ENCODE measurements around the gene RNH1. TPM values are rescaled to one million over a fixed set of nuclear protein-coding genes. Genes with fewer than 3 reads are reported as not detected.

Gene RNH1
- total RNA-seq, 1 donor from 2014 or later = 151 TPM

DNA sequence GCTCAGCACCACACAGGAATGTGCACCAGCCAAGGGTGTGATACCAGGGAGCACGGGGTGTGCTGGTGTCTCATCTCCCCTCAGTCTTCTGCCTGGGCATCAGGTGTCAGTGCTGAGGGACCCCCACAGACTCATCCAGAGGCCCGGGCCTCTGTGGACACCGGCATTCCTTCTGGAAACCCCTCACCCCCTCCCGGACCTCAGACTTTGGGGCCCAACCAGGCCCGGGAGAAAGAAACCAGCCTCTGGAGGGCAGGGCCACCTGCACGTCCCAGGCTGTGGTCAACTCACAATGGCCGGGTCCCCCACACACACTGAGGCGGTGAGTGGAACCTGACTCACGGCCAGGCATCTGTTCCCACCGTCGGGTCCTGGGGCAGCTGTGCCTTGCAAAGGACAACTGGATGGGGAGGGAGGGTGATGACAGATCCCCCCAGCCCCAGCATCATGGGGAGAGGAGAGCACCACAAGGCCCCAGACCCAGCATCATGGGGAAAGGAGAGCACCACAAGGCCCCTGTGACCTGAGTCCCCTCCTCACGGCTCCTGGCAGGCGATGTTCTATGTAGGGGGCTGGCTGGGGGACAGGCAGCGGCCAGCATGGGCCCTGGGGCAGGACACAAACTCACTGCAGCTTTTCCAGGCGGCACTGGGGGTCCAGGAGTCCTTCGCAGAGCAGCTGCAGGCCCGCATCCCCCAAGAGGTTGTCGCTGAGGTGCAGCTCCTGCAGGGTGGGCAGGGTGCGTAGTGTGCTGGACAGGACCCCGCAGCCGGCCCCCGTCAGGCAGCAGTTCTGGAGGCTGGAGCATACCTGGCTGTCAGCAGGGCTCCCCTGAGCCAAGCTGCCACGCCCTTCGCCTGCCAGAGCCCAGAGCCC lies 7.6 kb downstream of the RNH1 start:
- no peak overlapping the region for H3K4me3 Mint-ChIP-seq (ENCODE audit: unreplicated experiment)
- H3K4me1 Mint-ChIP-seq (ENCODE audit: unreplicated experiment) = no peaks in the 10 kb centered on the region
- no peaks in the 10 kb centered on the region for H3K9me3 Mint-ChIP-seq (ENCODE audit: unreplicated experiment)
- DNase-seq (ENCODE audit: extremely low spot score, unreplicated experiment) = no peak
- H3K27me3 Mint-ChIP-seq (ENCODE audit: unreplicated experiment) = no peaks in the 10 kb centered on the region
- H3K27ac Mint-ChIP-seq (ENCODE audit: unreplicated experiment) = no peak overlapping the region
- H3K36me3 Mint-ChIP-seq (ENCODE audit: unreplicated experiment) = peaks cover 39% of the 10 kb centered on the region
- no peak for TF ChIP-seq CTCF (IDR thresholded peaks at IDR 0.05)

GRCh38 chr11:498297-499181 lies 8.5 kb downstream of the RNH1 start:
- TF ChIP-seq CTCF (IDR thresholded peaks at IDR 0.05) = no peak

GRCh38 chr11:497565-498296 lies 9.3 kb downstream of the RNH1 start:
- peaks cover 41% of the 10 kb centered on the region for H3K36me3 Mint-ChIP-seq (ENCODE audit: unreplicated experiment)
- DNase-seq (ENCODE audit: extremely low spot score, unreplicated experiment) = no peak
- TF ChIP-seq CTCF (IDR thresholded peaks at IDR 0.05) = no peak
- H3K9me3 Mint-ChIP-seq (ENCODE audit: unreplicated experiment) = no peaks in the 10 kb centered on the region
- H3K27ac Mint-ChIP-seq (ENCODE audit: unreplicated experiment) = peak overlapping the region; percentile 42
- no peaks in the 10 kb centered on the region for H3K4me1 Mint-ChIP-seq (ENCODE audit: unreplicated experiment)
- no peak overlapping the region for H3K4me3 Mint-ChIP-seq (ENCODE audit: unreplicated experiment)
- no peaks in the 10 kb centered on the region for H3K27me3 Mint-ChIP-seq (ENCODE audit: unreplicated experiment)

More at GRCh38 chr11:498297-499181, 8.5 kb downstream of the RNH1 start:
- peaks cover 41% of the 10 kb centered on the region for H3K36me3 Mint-ChIP-seq (ENCODE audit: unreplicated experiment)
- H3K9me3 Mint-ChIP-seq (ENCODE audit: unreplicated experiment) = no peaks in the 10 kb centered on the region
- no peaks in the 10 kb centered on the region for H3K4me1 Mint-ChIP-seq (ENCODE audit: unreplicated experiment)
- H3K27me3 Mint-ChIP-seq (ENCODE audit: unreplicated experiment) = no peaks in the 10 kb centered on the region
- no peak overlapping the region for H3K27ac Mint-ChIP-seq (ENCODE audit: unreplicated experiment)
- DNase-seq (ENCODE audit: extremely low spot score, unreplicated experiment) = no peak
- H3K4me3 Mint-ChIP-seq (ENCODE audit: unreplicated experiment) = no peak overlapping the region

- no peak for DNase-seq (ENCODE audit: extremely low spot score, unreplicated experiment)
- Mint-ChIP-seq H3K27ac (ENCODE audit: unreplicated experiment) (no peak overlapping the region), H3K9me3 (ENCODE audit: unreplicated experiment) (no peaks in the 10 kb centered on the region), H3K4me3 (ENCODE audit: unreplicated experiment) (no peak overlapping the region), H3K36me3 (ENCODE audit: unreplicated experiment) (peaks cover 44% of the 10 kb centered on the region), H3K27me3 (ENCODE audit: unreplicated experiment) (no peaks in the 10 kb centered on the region), H3K4me1 (ENCODE audit: unreplicated experiment) (no peaks in the 10 kb centered on the region)
- no peak for TF ChIP-seq CTCF (IDR thresholded peaks at IDR 0.05)
Measured at GRCh38 chr11:496834-497564, 10.0 kb downstream of the RNH1 start.
